Activated T-cell treated with anti-CD3 and anti-CD28 coated beads for 1 hour (primary cell): ENCODE measurements around the gene ITGB7.
"Not testable (repeated sequence)": the region's sequence is repeated elsewhere in the genome, so short reads cannot be mapped to it uniquely, and the experiment has no call there.

Source experiments
- DNase-seq: peaks from one replicate; pipeline ENCODE4 v3.0.0-alpha.2; 2020; ENCODE audit warnings: low read depth

ITGB7 gene

GRCh38 chr12:53217051-53217930 is 10.2 kb upstream of the ITGB7 start:
- no peak for DNase-seq

GRCh38 chr12:53215497-53215896 is 8.4 kb upstream of the ITGB7 start:
- no peak for DNase-seq

GRCh38 chr12:53214687-53215455 is 7.8 kb upstream of the ITGB7 start:
- no peak for DNase-seq

- DNase-seq = no peak
These were observed 7.2 kb upstream of the ITGB7 start for GRCh38 chr12:53214221-53214620.

- DNase-seq = peak; percentile 81
These were observed 6.3 kb upstream of the ITGB7 start for GRCh38 chr12:53213348-53213747.

GRCh38 chr12:53212931-53213330 is 5.9 kb upstream of the ITGB7 start:
- no peak for DNase-seq

GRCh38 chr12:53211476-53212381 is 4.7 kb upstream of the ITGB7 start:
- DNase-seq = no peak

- DNase-seq = no peak
These were observed 3.8 kb upstream of the ITGB7 start for GRCh38 chr12:53210843-53211242.

GRCh38 chr12:53208877-53209463 is 1.9 kb upstream of the ITGB7 start:
- no peak for DNase-seq

GRCh38 chr12:53208435-53208834 is 1.4 kb upstream of the ITGB7 start:
- DNase-seq = no peak

- peak; percentile 35 for DNase-seq
These were observed 1.2 kb downstream of the ITGB7 start for GRCh38 chr12:53205747-53206419.

GRCh38 chr12:53204351-53204750 is 2.7 kb downstream of the ITGB7 start:
- DNase-seq = no peak

GRCh38 chr12:53202316-53202715 is 4.7 kb downstream of the ITGB7 start:
- DNase-seq = not testable (repeated sequence)

- DNase-seq = no peak
These were observed 5.4 kb downstream of the ITGB7 start for GRCh38 chr12:53201639-53202038.

- DNase-seq = no peak
These were observed 5.9 kb downstream of the ITGB7 start for GRCh38 chr12:53201177-53201541.

GRCh38 chr12:53200458-53201176 is 6.4 kb downstream of the ITGB7 start:
- no peak for DNase-seq

- no peak for DNase-seq
These were observed 7.0 kb downstream of the ITGB7 start for GRCh38 chr12:53200107-53200457.

GRCh38 chr12:53199700-53200099 is 7.4 kb downstream of the ITGB7 start:
- DNase-seq = no peak

GRCh38 chr12:53198486-53199110 is 8.5 kb downstream of the ITGB7 start:
- no peak for DNase-seq

- DNase-seq = no peak
These were observed 9.9 kb downstream of the ITGB7 start for GRCh38 chr12:53197011-53197640.
